Germinal center (tissue), 1 donor: ENCODE results near the gene KAT2B.

Experiments used
- DNase-seq: peaks from one replicate; pipeline ENCODE4 v3.0.0; 2012; ENCODE audit warnings: mixed read lengths, low spot score

The KAT2B gene

DNA sequence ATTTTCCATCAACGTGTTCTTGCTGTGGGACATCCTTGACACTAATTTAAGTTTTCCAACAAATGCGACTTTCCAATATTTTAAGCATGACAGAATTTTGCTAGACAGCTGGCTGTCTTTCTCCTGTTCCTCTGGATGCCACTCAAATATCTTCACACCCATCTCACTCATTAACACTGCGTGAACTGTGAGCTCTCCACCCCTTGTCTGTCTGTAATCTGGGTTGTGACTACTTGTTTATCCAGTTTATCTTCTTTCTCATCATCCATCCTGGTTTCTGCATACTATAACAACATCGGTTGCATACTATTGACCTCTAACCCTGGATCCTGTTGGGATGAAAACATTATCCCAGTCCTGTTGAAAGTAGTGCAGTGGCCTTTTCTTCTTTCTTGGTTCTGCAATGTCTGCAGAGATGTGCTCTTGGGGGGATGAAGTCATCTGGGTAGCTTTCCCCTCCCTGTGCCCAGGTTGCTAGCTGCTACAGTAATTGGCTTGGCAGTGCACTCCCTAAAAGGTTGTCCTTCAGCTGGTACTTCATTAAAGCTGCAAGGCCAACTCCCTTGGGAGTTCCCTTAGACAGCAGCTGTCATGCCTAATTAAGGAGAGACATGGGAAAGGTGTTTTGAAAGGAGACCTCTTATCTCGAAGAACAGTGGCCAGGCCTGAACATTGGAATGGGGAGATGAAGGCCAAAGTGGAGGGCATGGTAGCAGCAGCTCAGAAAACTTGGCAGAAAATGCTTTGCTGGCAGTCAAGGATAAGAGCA is 24.7 kb downstream of the KAT2B start:
- no peak for DNase-seq

DNA sequence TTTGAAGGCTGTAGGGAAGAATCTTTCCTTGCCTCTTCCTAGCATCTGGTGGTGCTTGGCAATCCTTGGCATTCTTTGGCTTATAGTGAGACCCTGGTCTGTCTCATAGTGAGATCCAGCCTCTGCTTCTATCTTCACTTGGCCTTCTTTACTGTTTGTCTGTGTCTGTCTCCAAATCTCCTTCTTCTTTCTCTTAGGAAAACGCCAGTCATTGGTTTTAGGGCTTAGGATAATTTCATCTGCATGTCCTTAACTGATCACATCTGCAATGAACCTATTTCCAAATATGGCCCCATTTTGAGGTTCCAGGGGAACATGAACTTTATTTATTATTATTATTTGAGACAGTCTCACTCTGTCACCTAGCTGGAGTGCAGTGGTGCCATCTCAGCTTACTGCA is 25.8 kb downstream of the KAT2B start:
- no peak for DNase-seq

DNA sequence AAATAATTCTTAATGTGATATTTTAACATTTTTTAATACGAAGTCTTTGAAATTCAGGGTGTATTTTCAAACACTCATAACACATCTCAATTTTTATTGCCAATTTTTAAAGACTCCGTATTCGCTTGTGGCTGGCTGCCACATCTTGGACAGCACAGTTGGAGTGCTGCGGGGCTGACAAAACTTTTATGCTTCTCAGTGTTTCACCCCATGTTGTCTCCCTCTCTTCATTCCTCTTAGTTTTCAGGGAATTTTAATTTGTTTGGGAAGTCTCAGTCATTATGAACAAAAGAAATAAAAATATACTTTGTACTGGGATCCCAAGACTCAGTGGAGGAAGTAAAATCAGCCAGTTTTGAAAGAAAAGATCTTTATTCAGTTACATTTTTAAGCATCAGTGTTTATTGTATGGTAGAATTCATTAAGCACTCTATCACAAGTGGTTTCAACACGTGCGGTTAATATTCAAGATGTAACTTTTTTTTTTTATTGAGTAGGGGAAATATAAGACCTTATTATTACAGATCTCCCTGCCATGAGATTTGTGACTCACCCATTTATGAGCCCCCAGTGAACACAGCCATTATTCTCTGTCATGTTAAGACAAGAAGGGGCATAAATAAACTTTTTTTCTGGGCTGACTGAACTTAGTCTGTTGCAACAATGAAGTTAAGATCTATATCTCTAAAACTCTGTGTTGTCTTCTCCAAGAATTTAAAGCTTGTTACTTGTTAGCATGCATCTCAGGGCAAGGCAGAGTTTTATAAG is 26.8 kb downstream of the KAT2B start:
- DNase-seq, result no peak

DNA sequence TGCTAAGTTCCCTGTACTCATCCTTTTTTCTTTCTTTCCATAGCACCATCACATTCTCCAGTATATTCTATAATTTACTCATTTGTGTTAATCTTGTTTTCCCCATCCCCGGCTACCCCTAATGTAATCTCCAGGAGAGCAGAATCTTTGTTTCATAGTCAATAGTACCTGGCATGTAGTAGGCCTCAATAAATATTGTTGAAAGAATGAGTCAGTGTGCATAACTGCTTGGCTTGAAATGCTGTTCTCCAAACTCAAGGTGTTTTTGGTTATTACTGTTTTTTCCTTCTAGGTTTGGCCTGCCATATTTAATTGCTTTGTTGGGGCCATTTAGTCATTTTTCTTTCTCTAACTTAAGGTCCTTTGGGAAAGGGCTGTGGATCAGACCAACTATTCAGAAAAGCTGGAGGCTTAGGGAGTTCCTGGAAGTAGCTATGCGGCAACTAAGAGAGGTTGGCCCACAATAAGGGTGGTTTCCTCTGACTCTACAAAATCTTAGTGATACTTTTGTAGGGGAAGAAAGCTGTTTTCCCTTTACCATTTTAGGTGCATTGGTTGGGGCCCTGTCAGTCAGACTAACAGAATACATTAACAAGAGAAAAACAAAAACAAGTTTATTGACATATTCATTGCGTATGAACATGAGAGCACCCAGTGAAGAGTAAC is 28.4 kb downstream of the KAT2B start:
- no peak for DNase-seq

DNA sequence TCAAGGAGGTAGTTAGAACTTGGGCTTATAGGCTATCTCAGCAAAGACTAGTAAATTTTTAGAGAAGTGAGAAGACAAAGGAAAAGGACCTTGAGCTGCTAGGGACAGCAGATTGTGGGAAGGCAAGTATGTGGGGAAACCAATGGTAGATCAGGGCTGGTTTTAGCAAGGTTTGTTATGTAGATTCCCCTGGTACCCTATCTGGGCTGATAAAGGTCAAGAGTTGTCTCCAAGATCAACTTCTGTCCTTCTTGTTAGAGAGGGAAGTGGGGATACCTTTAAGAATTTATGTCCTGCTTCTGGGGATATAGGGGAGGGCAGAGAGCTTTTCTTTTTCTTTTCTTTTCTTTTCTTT is 28.9 kb downstream of the KAT2B start:
- no peak for DNase-seq

DNA sequence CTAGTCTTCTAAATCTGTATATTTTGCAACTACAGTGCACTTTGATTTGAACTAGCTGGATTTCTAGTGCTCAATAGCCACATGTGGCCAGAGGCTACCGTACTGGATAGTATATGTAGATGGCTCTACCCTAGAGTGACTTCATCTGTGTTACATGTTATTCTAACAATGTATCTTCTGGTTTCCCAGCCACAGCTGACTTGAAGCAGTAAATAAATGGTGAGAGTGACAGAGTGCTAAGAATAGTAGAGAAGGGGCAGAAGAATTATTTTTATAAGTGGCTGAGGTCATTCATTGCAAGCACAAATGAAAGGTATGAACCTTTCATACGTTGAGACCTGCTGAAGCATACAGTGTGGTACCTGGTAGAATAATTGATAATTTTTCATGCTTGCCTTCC is 30.9 kb downstream of the KAT2B start:
- DNase-seq, result no peak

DNA sequence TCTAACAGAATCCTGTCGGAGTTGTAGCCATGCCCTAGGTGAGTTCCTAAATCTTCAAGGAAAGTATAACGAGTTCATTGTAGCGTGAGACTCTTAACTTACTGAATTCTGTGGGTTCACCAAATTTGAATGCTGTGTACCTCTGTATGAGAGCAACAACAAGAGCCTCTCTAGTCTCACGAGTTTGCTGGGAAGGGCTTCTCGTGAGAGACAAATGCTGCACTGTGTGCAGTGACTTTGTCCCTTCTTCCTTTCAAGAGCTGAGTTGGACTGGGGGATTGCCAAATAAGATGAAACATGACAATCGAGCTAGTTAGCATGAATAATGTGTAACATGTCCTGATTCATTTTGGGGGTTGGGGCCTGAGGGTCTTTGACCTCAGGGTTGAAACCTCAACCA is 32.2 kb downstream of the KAT2B start:
- no peak for DNase-seq

DNA sequence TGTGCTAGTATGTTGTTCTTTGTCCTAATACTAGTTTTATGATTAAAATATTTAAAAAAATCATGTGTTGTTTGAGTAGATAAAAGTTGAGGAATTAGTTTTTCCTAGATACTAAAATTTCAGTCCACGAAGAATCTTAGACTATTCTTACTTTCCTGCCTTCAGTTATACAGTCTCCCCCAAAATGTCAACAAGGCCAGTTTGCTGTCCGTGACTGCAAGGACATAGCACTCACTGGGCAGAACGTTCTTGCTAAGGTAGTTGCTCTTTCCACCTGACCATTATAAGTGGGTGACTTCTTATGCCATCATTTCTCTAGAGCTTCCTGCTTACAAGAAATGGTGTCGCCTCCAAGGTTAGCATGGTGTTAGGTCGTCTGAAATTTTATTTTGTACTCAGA is 32.8 kb downstream of the KAT2B start:
- no peak for DNase-seq

DNA sequence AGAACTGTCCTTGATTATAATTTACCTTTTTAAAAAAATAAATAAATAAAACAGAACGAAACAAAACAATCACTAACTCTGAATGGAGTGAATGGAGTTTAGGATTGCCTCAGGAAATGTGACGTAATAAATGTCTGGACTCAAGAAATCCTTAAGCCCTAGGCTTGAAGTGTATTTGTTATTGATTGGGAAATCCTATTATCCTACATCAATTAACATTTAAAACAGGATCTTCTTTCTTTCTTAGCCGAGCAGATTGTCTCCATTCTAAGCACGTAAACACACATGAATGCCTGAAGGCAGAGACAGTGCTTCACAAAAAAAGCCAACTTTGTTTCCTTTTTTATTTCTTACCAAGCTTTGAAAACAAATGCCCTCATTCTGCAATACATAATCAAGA is 33.4 kb downstream of the KAT2B start:
- DNase-seq, result no peak

DNA sequence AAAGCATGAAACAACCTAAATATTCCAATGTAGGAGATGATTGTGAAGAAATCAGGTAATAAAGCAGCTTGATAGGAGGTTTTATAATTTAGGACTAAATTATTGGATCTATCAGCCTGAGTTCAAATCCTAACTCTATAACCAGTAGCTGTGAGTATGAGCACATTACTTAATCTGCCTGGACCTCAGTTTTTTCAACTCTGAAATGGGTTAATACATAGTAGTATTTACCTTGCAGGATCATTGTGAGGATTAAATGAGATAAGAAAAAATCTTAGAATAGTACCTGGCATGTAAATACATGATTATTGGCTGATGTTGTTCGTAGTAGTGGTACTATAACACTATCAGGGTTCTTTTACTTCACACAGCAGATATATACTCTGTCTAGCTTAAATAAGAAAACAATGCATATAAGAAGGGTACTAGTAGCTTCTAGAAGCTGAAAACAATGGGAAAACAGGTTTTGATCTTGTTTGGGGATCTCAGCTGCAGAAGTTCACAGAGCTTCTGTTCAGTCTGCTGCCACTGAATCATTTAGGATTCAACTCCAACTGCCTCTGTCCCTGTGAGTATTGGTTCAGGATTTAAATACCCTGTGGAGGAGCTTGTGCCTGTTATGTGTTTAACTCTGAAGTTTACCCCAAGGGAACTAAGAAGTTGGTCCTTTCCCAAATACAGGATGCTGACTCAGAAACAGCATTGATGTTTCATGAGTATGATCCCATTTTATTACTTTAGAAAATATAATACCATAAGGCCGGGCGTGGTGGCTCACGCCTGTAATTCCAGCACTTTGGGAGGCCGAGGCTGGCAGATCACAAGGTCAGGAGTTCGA is 34.2 kb downstream of the KAT2B start:
- DNase-seq, result no peak

DNA sequence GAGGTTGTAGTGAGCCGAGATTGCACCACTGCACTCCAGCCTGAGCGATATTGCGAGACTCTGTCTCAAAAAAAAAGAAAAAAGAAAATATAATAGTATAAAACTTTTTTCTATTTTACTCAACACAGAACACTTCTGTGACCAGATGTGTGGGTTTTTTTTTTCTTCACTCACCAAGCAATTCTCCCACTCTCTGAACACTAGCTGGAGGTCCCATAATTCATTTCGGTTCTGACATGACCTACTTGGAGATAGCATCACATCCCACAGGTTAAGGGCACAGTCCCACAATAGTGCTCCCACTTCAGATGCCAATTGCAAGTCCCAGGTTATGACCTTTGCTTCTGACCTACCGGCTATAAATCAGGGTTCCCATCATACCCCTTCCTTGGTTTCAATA is 35.0 kb downstream of the KAT2B start:
- DNase-seq, result no peak

DNA sequence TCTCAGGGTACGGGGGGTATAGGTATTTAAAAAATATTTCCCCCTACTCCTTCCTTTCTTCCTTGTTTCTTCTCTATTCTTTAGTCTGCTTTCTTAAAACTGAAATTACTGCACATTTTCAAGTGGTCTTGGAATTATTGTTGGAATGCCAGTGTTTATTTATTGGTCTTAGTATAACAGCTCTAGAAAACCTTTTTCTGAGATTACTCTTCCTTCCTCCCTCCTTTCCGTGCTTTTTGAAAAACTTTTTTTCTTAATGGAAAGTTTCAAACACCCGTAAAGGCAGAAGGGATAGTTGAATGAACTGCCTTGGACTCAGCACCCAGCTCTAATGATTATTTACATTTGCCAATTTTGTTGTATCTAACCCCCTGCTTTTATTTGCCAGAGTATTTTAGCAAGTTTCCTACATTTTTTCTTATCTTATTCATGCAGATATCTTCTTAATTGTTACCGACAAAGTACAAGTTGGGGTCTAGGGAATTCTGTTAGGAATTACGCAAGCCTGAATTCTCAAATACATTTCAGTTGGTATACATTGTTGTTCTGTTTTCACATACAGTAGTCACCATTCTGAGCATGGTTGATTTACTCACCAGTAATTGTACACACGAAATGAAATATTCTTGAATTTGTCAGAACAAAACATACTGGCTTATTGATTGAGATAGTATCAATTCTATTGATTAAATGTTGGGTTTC is 36.2 kb downstream of the KAT2B start:
- DNase-seq, result no peak

DNA sequence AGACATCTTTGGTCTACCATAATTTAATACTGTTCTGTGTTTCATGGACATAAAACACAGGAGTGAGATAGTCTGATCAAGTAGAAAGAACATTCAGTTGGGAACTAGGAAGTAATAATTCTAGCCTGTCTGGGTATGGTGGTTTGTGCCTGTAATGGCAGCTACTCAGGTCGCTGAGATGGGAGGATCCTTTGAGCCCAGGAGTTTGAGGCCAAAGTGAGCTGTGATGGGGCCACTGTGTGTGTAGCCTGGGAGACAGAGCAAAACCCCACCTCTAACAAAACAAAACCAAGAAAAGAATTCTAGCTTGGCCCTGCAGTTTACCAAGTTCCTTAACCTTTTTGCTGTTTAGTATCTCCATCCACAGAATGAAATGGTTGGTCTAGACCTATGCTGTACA is 36.8 kb downstream of the KAT2B start:
- DNase-seq, result no peak

DNA sequence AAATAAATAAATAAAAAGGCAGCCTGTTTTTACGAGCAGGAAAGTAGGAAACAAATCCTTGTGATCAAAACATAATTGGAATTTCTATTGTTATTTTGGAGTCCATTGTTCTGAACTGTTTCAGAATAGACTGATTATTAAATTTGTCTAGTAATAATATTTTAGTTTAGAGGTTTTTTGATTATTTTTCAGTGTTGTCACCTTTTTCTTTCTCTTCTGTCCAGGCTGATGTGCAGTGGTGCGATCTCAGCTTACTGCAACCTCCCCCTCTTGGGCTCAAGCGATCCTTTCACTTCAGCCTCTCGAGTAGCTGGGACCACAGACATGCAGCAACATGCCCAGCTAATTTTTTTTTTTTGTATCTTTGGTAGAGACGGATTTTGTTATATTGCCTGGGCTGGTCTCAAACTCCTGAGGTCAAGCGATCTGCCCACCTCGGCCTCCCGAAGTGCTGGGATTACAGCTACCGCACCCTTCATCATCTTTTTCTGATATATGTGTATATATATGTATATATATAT is 38.0 kb downstream of the KAT2B start:
- DNase-seq, result no peak

DNA sequence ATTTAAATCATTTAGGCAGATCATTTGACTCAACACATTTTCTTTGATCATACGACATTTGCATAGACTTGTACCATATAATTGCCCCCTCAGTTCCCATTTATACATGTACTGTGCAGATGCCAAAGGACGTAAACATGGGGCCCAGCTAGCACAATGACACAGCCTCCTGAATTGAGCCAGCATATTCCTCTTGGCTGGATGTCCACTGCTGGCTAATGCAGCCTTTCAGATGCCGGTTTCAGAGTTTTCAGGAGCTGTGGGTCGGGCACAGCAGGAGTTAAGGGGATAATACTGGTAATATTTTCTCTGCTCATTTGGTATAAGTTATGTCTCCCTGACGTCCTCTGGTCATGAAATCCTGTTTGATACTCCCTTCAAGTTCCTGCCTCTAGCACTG is 39.4 kb downstream of the KAT2B start:
- DNase-seq, result no peak

DNA sequence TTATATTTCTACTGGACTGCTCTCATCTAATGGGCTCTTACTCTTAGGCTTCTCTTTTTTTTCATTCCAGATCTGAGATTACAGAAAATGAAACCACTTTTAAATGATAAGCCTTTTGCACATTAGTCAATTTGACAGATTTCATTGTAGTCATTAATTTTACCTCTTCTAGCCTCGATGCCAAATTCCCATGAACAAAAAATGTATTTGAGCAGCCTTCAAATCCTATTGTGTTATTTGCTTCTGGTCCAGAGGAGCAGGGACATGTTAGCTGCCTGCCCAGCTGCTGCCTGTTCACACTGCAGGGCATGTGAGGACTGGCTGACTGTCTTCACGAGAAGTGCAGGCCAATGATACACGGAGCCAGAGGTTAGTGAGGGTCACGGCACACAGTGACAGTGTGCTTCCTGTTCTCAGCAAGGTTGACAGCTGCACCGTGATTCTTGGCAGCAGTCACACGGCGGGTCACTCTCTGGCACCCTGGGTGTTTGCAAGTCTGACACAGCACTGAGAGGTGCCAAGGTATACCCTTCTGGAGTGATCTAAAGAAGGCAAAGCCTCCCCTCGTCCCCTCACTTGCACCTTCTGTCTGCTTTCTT is 40.8 kb downstream of the KAT2B start:
- no peak for DNase-seq

DNA sequence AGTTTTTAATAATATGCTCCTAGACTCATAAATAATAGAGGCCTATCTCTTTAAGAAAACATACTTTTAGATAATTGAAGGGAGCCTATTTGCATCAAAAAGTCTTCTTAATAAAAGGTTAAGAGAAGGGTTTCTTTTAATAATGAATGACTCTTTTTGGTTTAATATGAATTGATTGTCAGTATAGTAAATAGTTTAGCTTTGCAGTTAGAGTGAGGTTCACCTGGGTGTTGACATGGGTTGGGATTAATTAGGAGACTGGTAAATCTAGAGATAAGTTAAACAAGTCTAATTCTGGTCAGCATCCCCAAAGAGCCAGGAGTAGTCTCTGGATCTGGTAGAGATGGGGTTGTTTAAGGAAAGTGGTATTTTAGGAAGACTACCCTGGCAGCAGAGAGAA is 43.0 kb downstream of the KAT2B start:
- DNase-seq, result no peak

DNA sequence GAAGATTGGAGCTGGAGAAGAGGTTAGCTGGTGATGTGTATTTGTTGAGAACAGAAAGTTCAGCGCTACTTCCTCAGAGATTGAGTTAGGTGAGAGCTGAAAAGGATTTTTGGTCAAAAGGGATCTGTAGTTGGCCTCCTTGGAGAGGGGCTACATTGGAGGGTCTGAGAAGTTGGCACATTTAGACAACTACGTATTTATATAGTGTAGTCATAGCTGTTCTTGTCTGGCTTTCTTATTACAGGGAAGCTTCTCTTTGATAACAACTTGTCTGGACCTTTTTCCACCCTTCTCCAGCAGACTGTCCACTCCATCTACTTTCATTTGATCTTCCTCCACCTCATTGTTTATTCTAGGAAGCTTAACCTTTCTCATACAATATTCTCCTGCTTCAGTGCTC is 43.7 kb downstream of the KAT2B start:
- no peak for DNase-seq

DNA sequence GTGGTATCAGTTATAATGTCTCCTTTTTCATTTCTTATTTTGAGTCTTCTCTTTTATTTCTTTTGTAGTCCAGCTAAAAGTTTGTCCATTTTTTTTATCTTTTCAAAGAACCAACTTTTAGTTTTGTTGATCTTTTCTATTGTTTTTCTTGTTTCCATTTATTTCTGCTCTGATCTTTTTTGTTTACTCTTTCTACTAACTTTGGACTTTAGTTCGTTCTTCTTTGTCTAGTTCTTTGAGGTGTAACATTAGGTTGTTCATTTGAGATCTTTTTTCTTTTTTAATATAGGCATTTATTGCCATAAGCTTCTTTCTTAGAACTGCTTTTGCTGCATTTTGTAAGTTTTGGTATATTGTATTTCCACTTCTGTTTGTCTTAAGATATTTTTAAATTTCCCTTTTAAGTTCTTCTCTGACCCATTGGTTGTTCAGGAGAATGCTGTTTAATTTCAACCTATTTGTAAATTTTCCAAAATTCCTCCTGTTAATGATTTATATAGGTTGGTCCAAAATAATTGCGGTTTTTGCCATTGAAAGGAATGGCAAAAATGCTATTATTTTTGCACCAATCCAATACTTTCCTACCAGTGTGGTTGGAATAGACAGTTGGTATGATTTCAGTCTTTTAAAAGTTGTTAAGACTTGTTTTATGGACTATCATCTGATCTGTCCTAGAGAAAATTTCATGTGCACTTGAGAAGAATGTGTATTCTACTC is 51.2 kb downstream of the KAT2B start:
- no peak for DNase-seq

DNA sequence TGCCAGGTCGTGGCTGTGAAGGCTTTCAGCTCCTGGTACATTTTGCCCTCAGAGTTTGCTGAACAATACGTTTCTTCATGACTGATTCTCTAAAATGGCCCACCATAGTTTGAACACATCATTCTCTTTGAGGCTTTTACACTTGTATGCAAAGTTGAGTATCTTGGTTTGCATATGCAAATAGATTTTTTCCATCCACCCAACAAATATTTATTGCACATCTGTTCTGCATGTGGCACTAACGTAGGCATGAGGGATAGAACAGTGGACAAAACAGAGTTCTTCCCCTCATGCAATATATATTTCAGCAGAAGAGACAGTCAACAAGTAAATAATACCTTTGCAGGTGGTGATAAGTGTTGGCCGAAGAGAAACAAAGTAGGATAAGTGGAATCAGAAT is 55.2 kb downstream of the KAT2B start:
- no peak for DNase-seq
